GM10248 (cell line): ENCODE results near the gene CTNNBIP1.
"Not testable (repeated sequence)": the region's sequence is repeated elsewhere in the genome, so short reads cannot be mapped to it uniquely, and the experiment has no call there.

Experiments used
- CTCF ChIA-PET: fragments of 300-600 bp; sonication (Branson Sonifier 250); formaldehyde crosslinking; extraction: SDS; loops from one replicate; lab custom pipeline; 2021; ENCODE audit warnings: antibody characterized with exemption; lab: Yijun Ruan, JAX
- POLR2A ChIA-PET: fragments of 350-650 bp; sonication (Branson Sonifier 250); formaldehyde crosslinking; extraction: SDS; loops from one replicate; lab custom pipeline; 2020; ENCODE audit warnings: antibody characterized with exemption; lab: Yijun Ruan, JAX
- DNase-seq: peaks from one replicate; pipeline ENCODE4 v3.0.0; 2012; ENCODE audit errors: extremely low spot score
- TF ChIP-seq, protein P1 (sequence below): IDR thresholded peaks from 2 replicates; pipeline ENCODE4 v1.5.1; 2012; ENCODE audit warnings: mild to moderate bottlenecking, low read depth; ENCODE audit errors: extremely low read depth, missing control alignments, control extremely low read depth

The CTNNBIP1 gene

DNA sequence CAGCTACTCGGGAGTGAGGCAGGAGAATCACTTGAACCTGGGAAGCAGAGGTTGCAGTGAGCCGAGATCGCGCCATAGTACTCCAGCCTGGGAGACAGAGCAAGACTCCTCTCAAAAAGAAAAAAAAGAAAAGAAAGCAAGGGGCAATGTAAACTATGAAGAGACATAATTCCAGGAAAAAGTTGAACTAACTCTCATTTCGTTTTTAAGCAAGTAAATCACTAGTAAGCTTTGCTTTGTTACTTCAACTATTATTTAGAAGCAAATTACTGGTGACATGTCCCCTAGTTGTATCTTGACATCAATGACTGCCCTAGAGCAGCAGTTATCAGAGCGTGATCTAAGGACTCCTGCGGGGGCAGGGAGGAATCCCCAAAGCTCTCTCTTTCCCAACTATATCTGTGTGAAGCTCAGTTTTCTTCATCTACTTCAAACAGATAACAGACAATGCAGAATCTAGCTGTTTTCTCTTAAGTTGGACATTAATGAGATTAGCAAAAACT lies 105.0 kb downstream of the CTNNBIP1 start:
- TF ChIP-seq, protein P1, sequence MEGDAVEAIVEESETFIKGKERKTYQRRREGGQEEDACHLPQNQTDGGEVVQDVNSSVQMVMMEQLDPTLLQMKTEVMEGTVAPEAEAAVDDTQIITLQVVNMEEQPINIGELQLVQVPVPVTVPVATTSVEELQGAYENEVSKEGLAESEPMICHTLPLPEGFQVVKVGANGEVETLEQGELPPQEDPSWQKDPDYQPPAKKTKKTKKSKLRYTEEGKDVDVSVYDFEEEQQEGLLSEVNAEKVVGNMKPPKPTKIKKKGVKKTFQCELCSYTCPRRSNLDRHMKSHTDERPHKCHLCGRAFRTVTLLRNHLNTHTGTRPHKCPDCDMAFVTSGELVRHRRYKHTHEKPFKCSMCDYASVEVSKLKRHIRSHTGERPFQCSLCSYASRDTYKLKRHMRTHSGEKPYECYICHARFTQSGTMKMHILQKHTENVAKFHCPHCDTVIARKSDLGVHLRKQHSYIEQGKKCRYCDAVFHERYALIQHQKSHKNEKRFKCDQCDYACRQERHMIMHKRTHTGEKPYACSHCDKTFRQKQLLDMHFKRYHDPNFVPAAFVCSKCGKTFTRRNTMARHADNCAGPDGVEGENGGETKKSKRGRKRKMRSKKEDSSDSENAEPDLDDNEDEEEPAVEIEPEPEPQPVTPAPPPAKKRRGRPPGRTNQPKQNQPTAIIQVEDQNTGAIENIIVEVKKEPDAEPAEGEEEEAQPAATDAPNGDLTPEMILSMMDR: no peak
- POLR2A ChIA-PET: no interaction called here
- DNase-seq: no peak
- CTCF ChIA-PET: interaction anchor here (1.1 to 2.1 kb wide), 5 partner anchors 10 to 22 kb away, joined by 3 to 15 read pairs (median 4); no protein-coding TSS in a partner anchor

DNA sequence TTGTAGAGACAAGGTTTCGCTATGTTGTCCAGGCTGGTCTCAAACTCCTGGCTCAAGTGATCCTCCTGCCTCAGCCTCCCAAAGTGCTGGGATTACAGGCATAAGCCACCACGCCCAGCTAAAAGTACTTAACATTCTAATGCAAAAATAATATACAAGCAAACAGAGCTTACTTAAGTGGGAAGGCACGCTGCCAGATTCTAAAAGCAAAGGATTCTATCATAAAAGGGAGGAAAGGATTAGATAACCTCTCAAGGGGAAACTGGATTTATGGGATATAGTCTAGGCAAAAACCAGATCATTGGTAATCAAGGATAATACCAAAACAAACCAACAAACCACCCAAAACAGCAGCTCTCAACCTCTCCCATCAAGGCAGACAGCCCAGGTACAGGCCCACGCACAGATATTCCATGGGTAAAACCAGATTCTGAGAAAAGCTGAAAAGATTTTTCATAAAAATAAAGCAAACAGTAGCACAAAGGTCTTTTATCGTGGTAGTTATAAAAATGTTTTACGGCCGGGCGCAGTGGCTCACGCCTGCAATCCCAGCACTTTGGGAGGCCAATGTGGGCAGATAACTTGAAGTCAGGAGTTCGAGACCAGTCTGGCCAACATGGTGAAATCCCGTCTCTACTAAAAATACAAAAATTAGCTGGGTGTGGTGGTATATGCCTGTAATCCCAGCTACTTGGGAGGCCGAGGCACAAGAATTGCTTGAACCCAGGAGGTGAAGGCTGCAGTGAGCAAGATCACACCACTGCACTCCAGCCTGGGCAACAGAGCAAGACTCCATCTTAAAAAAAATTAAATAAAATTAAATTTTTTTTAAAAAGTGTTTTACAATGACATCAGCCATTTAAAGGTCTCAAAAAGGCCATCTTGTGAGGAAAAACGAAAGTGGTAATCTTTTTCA lies 106.8 kb downstream of the CTNNBIP1 start:
- CTCF ChIA-PET: interaction anchor here (1.1 to 3.0 kb wide), 2 partner anchors 9 to 18 kb away, joined by 3 to 12 read pairs; no protein-coding TSS in a partner anchor
- POLR2A ChIA-PET, DNase-seq: not testable (repeated sequence)

DNA sequence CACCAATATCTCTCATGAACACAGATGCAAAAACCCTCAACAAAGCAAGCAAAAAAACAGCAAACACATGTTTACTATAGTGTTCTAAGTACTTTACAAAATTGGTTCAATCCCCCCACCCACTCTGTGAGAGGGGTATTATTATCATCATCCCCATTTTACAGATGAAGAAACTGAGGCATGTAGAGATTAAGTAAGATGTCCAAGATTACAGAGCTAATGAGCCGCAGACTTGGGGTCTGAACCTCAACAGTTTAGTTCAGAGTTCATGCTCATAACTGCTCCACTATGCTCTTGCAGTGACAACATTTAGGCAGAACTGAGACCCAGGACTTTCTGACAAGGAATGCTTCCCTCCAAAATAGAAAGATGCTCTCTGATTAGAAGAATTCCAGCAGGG lies 108.2 kb downstream of the CTNNBIP1 start:
- TF ChIP-seq, protein P1: no peak
- POLR2A ChIA-PET: no interaction called here
- no peak for DNase-seq
- CTCF ChIA-PET: interaction anchor here (0.9 to 3.0 kb wide), 3 partner anchors 17 to 155 kb away, joined by 3 to 12 read pairs (median 3); no protein-coding TSS in a partner anchor
